NCI-H446 treated with DMSO at 0.1 percent for 48 hours (cell line): ENCODE measurements around the gene CDH15.

Source experiments
- DNase-seq: peaks from one replicate; lab custom pipeline; 2025; lab: John Stamatoyannopoulos, UW

Gene CDH15

GRCh38 chr16:89200124-89200849, 28.7 kb downstream of the CDH15 start, which contains the start of gene SLC22A31:
Gene SLC22A31 (minus strand): TSS chr16:89200537. CDS start chr16:89200501, 36 bp downstream.
- DNase-seq: no peak

- DNase-seq: no peak
Observed at GRCh38 chr16:89200850-89201411, 29.4 kb downstream of the CDH15 start.

GRCh38 chr16:89201439-89202377, 30.2 kb downstream of the CDH15 start:
- DNase-seq: peak; percentile 2

GRCh38 chr16:89202422-89203215, 31.1 kb downstream of the CDH15 start:
- DNase-seq: no peak

GRCh38 chr16:89207993-89208392, 36.4 kb downstream of the CDH15 start:
- no peak for DNase-seq

- DNase-seq: no peak
Observed at GRCh38 chr16:89209522-89210044, 38.0 kb downstream of the CDH15 start.

GRCh38 chr16:89210165-89210903, 38.8 kb downstream of the CDH15 start:
- no peak for DNase-seq

- DNase-seq: peak; percentile 31
Observed at GRCh38 chr16:89210904-89211515, 39.5 kb downstream of the CDH15 start.

GRCh38 chr16:89216315-89217137, 45.0 kb downstream of the CDH15 start:
- peak; percentile 14 for DNase-seq

GRCh38 chr16:89217138-89217387, 45.5 kb downstream of the CDH15 start:
- DNase-seq: no peak

- peak; percentile 11 for DNase-seq
Observed at GRCh38 chr16:89217388-89218191, 46.0 kb downstream of the CDH15 start, which contains the start of gene ZNF778. Gene ZNF778 (plus strand): TSS chr16:89217703. CDS start chr16:89221128, 3,425 bp downstream.

GRCh38 chr16:89219365-89219764, 47.8 kb downstream of the CDH15 start:
- DNase-seq: no peak

- DNase-seq: no peak
Observed at GRCh38 chr16:89221604-89222003, 50.1 kb downstream of the CDH15 start.

- no peak for DNase-seq
Observed at GRCh38 chr16:89222931-89223330, 51.4 kb downstream of the CDH15 start.

GRCh38 chr16:89224665-89225064, 53.1 kb downstream of the CDH15 start:
- DNase-seq: no peak

- no peak for DNase-seq
Observed at GRCh38 chr16:89230255-89230654, 58.7 kb downstream of the CDH15 start.

- no peak for DNase-seq
Observed at GRCh38 chr16:89232107-89232506, 60.6 kb downstream of the CDH15 start.

GRCh38 chr16:89233678-89234490, 62.3 kb downstream of the CDH15 start:
- no peak for DNase-seq
